ENCODE measurements around the gene NR0B2.

NR0B2 gene

GRCh38 chr1:26938659-26939025 lies 24.9 kb upstream of the NR0B2 start:
- H3K27ac ChIP-seq, result no peak overlapping the region
- H3K4me3 ChIP-seq, result no peak overlapping the region

DNA sequence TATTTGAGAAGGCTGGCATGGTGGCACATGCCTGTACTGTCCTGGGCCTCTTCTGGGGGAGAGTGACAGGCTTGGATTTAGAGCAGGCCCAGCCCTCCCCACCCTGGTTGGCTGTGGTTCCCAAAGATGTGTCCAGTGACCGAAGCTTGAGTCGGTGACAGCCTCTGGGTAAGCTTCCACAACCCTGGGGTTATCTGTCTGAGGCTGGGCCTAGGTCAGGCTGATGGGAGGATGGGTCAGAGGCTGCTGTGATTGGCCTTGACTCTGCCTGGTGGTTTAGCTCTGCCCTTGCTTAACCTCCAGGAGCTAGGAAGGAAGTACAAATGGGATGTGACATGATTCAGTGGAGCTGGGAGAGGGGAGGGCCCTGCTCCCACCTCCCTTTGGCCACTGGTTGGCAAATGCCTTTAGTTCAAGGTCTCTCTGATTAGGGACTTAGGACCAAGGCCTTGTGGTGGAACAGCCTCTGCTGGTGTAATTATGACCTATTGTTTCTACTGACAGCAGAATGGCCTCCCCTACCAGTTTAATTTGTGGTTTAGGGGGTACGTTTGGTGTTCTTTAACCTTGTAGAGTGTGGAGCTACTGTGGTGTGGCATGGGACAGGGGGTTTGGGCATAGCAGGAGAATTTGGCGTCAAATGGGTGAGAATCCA lies 24.4 kb upstream of the NR0B2 start:
- Histone ChIP-seq H3K27ac (no peak overlapping the region), H3K4me3 (no peak overlapping the region)

DNA sequence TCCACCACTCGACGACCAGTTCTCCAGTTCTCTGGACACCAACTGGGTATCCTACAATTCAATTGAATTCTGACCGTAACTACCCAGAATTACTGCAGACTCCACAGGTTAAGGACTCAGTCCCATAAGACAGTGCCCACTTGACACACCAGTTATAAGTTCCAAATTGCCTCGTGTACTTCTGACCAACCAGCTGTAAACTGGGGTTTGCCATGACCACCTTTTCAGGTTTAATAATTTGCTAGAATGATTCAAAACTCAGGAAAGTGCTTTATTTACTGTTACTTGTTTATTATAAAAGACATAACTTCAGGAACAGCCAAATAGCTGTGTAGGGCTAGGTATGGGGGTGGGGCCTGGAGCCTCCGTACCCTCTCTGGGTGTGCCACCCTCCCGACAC lies 23.0 kb upstream of the NR0B2 start:
- no peak overlapping the region for H3K4me3 ChIP-seq
- H3K27ac ChIP-seq, result no peak overlapping the region

GRCh38 chr1:26932531-26932930 lies 18.8 kb upstream of the NR0B2 start:
- Histone ChIP-seq H3K4me3 (no peak overlapping the region), H3K27ac (no peak overlapping the region)

DNA sequence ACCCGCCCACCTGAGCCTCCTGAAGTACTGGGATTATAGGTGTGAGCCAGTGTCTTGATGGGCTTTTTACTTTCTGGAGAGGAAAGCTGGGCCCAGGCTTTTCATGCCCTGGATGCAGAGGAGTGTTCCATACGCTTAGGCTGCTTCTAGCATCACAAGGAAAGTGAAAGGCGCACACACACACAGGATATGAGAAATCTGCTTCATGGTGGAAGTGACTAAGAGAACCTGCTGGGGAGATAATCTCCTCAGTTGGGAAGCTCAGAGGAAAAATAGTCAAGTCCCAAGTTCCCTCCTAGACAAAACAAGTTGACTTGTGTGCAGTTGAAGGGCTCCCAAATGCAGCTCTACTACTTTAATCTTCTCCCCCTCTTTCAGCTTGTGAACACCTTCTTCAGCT lies 9.9 kb upstream of the NR0B2 start:
- Histone ChIP-seq H3K4me3 (no peak overlapping the region), H3K27ac (no peak overlapping the region)

DNA sequence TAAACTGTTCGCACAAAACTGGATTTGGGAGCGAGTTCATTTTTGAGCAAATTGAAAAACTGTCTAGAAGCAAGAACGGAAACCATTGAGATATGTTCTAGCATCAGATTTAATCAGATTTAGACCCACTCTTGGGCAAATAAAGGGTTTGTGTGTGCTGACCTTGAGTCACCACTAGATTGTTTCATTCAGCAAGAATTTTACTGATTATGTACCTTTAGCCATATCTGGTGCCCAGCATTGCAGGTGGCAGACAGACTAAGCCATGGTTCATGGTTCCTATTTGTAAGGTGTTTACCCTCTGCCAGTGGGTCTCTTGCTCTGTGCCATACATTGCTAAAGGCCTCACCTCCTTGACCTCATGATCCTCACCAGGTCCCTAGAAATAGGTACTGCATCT lies 9.1 kb upstream of the NR0B2 start:
- H3K4me3 ChIP-seq, result peak overlapping the region in 3 of 7 experiments; percentile 78 to 94 (median 90)
- peak overlapping the region in 1 of 21 experiments; percentile 98 for H3K27ac ChIP-seq

GRCh38 chr1:26922431-26922729 lies 8.6 kb upstream of the NR0B2 start:
- Histone ChIP-seq H3K4me3 (peak overlapping the region; percentile 73 to 97 (median 90)), H3K27ac (peak overlapping the region in 14 of 21 experiments; percentile 76 to 98 (median 92))

GRCh38 chr1:26921540-26922430 lies 8.0 kb upstream of the NR0B2 start, which contains the start of gene NUDC:
Gene NUDC (plus strand): TSS chr1:26921743. CDS start chr1:26921849, 106 bp downstream.
- Histone ChIP-seq H3K4me3 (peak within 1 kb of the TSS; percentile 73 to 97 (median 90)), H3K27ac (peak within 1 kb of the TSS; percentile 76 to 98 (median 91))

DNA sequence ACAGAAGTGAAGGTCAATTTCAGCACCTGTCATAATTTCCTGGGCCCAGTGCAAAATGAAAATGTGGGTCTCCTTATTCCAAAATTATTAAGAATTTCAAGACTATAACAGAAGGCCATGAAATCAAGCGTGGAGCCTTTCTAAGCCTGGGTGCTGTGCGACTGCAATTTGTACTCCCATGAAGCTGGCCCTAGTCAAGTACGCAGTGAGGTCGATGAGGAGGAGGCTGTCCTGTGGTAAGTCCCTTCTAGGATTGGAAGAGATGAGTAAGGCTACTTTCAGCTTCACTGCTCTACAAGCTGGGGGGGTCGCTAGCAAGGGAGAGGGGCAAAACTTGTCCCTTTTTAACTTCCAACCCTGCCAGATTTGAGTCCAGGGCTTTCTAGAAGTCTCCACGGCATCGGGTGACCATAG lies 7.4 kb upstream of the NR0B2 start:
- Histone ChIP-seq H3K27ac (peak overlapping the region in 16 of 21 experiments; percentile 31 to 97 (median 90)), H3K4me3 (peak overlapping the region; percentile 73 to 97 (median 90))

GRCh38 chr1:26915204-26915842 lies 1.5 kb upstream of the NR0B2 start:
- H3K4me3 ChIP-seq, result no peak overlapping the region
- no peak overlapping the region for H3K27ac ChIP-seq

GRCh38 chr1:26913389-26913753 lies 404 bp downstream of the NR0B2 start:
- Histone ChIP-seq H3K27ac (no peak overlapping the region), H3K4me3 (no peak overlapping the region)

- H3K4me3 ChIP-seq, result no peak overlapping the region
These were observed 1.7 kb downstream of the NR0B2 start for GRCh38 chr1:26912147-26912490.

GRCh38 chr1:26911399-26912146 lies 2.2 kb downstream of the NR0B2 start:
- no peak overlapping the region for H3K27ac ChIP-seq
- H3K4me3 ChIP-seq, result no peak overlapping the region

More at GRCh38 chr1:26912147-26912490, 1.7 kb downstream of the NR0B2 start:
- no peak overlapping the region for H3K27ac ChIP-seq

DNA sequence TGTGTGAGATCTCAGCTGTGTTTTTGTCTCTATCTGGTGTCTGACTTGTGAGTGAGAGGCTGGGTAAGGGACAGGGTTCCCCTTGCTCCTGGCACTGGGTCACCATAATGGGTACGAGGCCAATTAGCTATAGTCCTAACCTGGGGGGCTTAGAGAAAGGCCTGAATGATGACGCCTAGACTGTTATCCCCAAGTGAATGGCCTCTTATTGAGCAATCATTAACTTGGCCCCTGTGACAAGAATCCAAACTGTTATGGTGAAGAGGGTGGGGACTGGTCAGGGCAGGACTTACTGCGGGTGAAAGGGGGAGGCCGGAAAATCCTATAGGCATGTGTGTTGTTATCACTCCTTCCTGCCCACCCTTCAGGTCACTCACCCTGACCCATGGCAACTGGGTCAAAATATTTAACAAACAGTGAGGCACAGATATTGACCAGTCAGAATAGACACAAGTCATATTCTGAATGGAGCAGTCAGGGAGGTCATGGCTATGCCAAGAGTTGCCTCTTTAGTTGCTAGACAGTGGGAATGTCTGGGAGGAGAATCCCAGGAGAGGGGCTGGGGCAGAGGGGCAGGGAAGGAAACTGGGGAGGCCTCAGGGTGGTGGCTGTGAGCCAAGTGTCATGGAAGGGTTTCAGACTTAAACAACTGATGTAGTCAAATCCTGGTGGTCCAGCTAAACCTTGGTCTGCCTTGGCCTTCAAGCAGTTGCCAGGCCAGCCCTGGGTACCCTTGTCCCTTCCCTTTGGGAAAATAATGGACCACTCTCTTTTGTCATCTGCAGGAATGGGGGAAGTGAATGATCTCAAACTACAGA lies 3.2 kb downstream of the NR0B2 start:
- Histone ChIP-seq H3K27ac (no peak overlapping the region), H3K4me3 (no peak overlapping the region)

DNA sequence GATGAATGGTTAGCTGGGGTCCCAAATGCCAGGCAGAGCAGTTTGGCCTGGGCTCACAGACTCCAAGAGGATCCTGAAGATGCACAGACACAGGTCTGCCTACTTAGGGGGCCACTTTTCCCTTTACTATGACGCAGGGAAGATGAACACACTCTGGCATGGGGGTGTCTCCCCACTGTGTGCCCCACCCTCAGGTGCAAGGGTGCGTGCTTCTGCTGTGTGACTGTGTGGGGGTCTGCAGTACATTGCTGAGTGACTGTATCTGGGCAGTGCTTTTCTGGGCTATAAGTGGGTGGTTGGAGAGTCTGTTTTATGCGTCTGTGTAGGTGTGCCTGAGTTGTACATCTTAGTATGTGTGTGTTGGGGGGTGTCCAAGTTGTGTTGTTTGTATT lies 3.8 kb downstream of the NR0B2 start:
- Histone ChIP-seq H3K4me3 (no peak overlapping the region), H3K27ac (no peak overlapping the region)

DNA sequence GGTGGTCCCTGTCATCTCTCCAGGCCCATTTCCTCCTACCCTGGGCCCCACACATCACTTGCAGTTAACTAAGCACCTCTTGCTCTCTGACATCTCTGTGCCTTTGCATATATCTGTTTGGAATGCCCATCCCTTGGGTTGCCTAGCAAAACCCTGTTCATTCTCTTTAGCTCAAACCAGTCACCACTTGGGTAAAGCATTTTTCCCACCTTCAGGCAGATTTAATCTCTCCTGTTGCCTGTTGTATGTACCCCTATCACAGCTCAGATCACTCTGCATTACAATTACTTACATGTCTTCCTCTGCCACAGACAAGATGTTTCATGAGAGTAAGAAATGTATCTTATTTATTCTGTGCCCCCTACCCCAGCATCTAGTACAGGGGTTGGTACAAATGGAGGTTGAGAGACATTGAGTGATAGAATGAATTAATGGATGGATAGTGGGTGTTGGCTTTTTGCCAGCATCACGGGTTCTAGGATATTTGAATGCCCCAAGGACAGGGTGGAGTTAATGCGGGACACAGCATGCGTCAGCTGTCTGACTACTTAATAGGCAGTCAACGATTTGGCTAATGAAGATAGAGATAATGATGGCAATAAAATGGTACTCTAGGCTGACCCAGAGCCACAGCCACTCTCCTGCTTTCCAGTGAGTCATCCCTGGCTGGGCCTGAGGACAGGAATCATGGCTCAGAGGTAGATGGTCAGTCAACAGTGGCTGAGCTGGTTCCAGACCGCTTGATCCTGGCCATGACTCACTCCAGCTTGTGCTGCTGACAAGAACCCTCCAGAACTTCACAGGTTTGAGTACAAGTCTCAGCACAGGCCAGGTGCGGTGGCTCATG lies 6.5 kb downstream of the NR0B2 start:
- no peak overlapping the region for H3K4me3 ChIP-seq
- H3K27ac ChIP-seq, result no peak overlapping the region

DNA sequence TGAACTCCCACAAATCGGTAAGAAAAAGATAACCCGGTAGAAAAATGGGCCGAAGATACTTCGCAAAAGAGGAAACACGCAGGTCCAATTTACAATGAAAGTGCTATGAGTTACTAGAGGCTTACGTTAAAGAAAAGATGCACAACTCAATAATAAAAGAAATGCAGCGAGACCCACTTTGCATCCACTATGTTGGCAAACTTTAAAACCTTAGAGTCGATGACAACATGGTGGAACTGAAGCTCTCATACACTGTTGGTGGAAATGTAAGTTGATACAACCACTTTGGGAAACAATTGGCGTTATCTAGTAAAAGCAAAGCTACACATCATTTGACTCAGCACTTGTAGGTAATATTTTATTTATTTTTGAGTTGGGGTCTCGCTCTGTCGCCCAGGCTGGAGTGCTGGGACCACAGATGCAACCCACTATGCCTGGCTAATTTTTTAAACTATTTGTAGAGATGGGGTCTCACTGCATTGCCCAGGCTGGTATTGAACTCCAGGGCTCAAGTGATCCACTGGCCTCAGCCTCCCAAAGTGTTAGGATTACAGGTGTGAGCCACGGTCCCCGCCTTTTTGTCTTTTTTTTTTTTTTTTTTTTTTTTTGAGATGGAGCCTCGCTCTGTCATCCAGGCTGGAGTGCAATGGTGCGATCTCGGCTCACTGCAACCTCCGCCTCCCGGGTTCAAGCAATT lies 12.8 kb downstream of the NR0B2 start:
- Histone ChIP-seq H3K27ac (peak overlapping the region in 19 of 21 experiments; percentile 69 to 94 (median 88)), H3K4me3 (peak overlapping the region; percentile 53 to 99 (median 85))

Data from skin epidermis (tissue), 12 donors.